Neuronal stem cell (in vitro differentiated cells): Measurements from ENCODE around the gene NEUROD2.

Experiments
- DNase-seq: peaks from one replicate; pipeline ENCODE4 v3.0.0-alpha.2; 2013; ENCODE audit warnings: low spot score
- H2AFZ ChIP-seq: one replicate; pipeline ENCODE4 v1.6.1; 2013; ENCODE audit warnings: mild to moderate bottlenecking, low read length, inconsistent platforms
- H2AK5ac ChIP-seq: 2 replicates; pipeline ENCODE4 v1.6.1; 2013; ENCODE audit warnings: low read depth, mild to moderate bottlenecking, inconsistent platforms, low read length, moderate library complexity, mixed read lengths
- H2BK120ac ChIP-seq: 2 replicates; pipeline ENCODE4 v1.6.1; 2013; ENCODE audit warnings: low read depth, mild to moderate bottlenecking, inconsistent platforms, low read length, moderate library complexity, mixed read lengths
- H2BK12ac ChIP-seq: one replicate; pipeline ENCODE4 v1.6.1; 2013; ENCODE audit warnings: low read length, inconsistent platforms
- H2BK15ac ChIP-seq: 2 replicates; pipeline ENCODE4 v1.6.1; 2013; ENCODE audit warnings: mild to moderate bottlenecking, low read length, inconsistent platforms, mixed read lengths
- H2BK5ac ChIP-seq: one replicate; pipeline ENCODE4 v1.6.1; 2013; ENCODE audit warnings: inconsistent platforms, mild to moderate bottlenecking, low read length, moderate library complexity
- H3K14ac ChIP-seq: one replicate; pipeline ENCODE4 v1.6.1; 2013; ENCODE audit warnings: low read length, inconsistent platforms
- H3K18ac ChIP-seq: 2 replicates; pipeline ENCODE4 v1.6.1; 2013; ENCODE audit warnings: low read length, inconsistent platforms
- H3K23ac ChIP-seq: 2 replicates; pipeline ENCODE4 v1.6.1; 2013; ENCODE audit warnings: low read depth, mild to moderate bottlenecking, mixed read lengths, low read length, inconsistent platforms; ENCODE audit not compliant: poor library complexity
- H3K27ac ChIP-seq: replicated peaks from 3 replicates; pipeline ENCODE4 v1.5.1; 2013; ENCODE audit warnings: low read length, inconsistent platforms
- H3K27me3 ChIP-seq, 3 experiments: 2 replicates each; pipeline ENCODE4 v1.6.1; 2013; ENCODE audit warnings: low read length in 3 of 3, mild to moderate bottlenecking in 2 of 3, inconsistent platforms in 1 of 3, low read depth in 1 of 3, mixed read lengths in 1 of 3, moderate library complexity in 1 of 3; ENCODE audit not compliant: control insufficient read depth in 3 of 3, insufficient read depth in 3 of 3
- H3K36me3 ChIP-seq, 2 donors: replicated peaks in 1 of 2; 2 replicates each; pipeline ENCODE4 v1.6.1; 2013; ENCODE audit warnings: low read length in 2 of 2; ENCODE audit not compliant: control insufficient read depth in 2 of 2, insufficient read depth in 2 of 2
- H3K4ac ChIP-seq: 2 replicates; pipeline ENCODE4 v1.6.1; 2013; ENCODE audit warnings: inconsistent platforms, mild to moderate bottlenecking, low read length, moderate library complexity
- H3K4me1 ChIP-seq, 2 donors: 1 replicate in 1 of 2; 2 replicates in 1 of 2; pipeline ENCODE4 v1.6.1; 2013; ENCODE audit warnings: low read length in 2 of 2, low read depth in 1 of 2; ENCODE audit not compliant: control insufficient read depth in 2 of 2, insufficient read depth in 1 of 2
- H3K4me2 ChIP-seq: one replicate; pipeline ENCODE4 v1.6.1; 2013; ENCODE audit warnings: mild to moderate bottlenecking, low read length, inconsistent platforms; ENCODE audit not compliant: insufficient read depth, poor library complexity, severe bottlenecking
- H3K4me3 ChIP-seq, 2 donors: 2 replicates each; pipeline ENCODE4 v1.5.1; 2013; ENCODE audit warnings: low read length in 2 of 2, mild to moderate bottlenecking in 2 of 2, inconsistent platforms in 1 of 2, moderate library complexity in 1 of 2
- H3K79me1 ChIP-seq: one replicate; pipeline ENCODE4 v1.6.1; 2013; ENCODE audit warnings: low read depth, mild to moderate bottlenecking, inconsistent platforms, low read length, moderate library complexity
- H3K9ac ChIP-seq: one replicate; pipeline ENCODE4 v1.6.1; 2013; ENCODE audit warnings: mild to moderate bottlenecking, low read depth, low read length, inconsistent platforms; ENCODE audit not compliant: poor library complexity
- H3K9me3 ChIP-seq, 2 donors: replicated peaks in 1 of 2; 2 replicates each; pipeline versions ENCODE3 to v1.6.1; 2013; ENCODE audit warnings: low read length in 2 of 2, mild to moderate bottlenecking in 2 of 2, inconsistent platforms in 1 of 2, low read depth in 1 of 2, mixed read lengths in 1 of 2, moderate library complexity in 1 of 2; ENCODE audit not compliant: control insufficient read depth in 2 of 2, insufficient read depth in 1 of 2
- H4K8ac ChIP-seq: one replicate; pipeline ENCODE4 v1.6.1; 2013; ENCODE audit warnings: low read depth, mild to moderate bottlenecking, inconsistent platforms, low read length, moderate library complexity
- H4K91ac ChIP-seq: one replicate; pipeline ENCODE4 v1.6.1; 2013; ENCODE audit warnings: low read length, low read depth, mild to moderate bottlenecking, inconsistent platforms; ENCODE audit not compliant: poor library complexity
- WGBS, 2 donors: extraction: QIAGEN DNeasy Blood & Tissue Kit; methylation state at CpG; one replicate each; pipeline ENCODE4 v1.1.7; 2013; ENCODE audit warnings: missing lambda C conversion rate in 2 of 2, mixed read lengths in 1 of 2; ENCODE audit not compliant: insufficient read length in 2 of 2, insufficient replicate concordance in 1 of 2; ENCODE audit errors: extremely low coverage in 2 of 2; 5-methylcytosine and 5-hydroxymethylcytosine counted together

The NEUROD2 gene

GRCh38 chr17:39648616-39649366 is 41.1 kb upstream of the NEUROD2 start:
- Histone ChIP-seq H3K9me3 (no peaks in the 10 kb centered on the region), H3K14ac (no peak overlapping the region), H2BK120ac (no peak overlapping the region), H4K91ac (no peak overlapping the region), H3K36me3 (peaks cover 0 to 2% of the 10 kb centered on the region in 2 donors), H3K23ac (no peak overlapping the region), H3K27ac (no peak overlapping the region), H4K8ac (no peak overlapping the region), H3K4me3 (no peak overlapping the region), H3K79me1 (peaks cover 9% of the 10 kb centered on the region), H3K4ac (no peak overlapping the region), H2BK5ac (no peak overlapping the region), H3K4me1 (peaks cover 21 to 23% of the 10 kb centered on the region in 2 donors), H2AK5ac (no peak overlapping the region), H3K9ac (no peak overlapping the region), H2BK15ac (no peak overlapping the region), H3K18ac (no peak overlapping the region), H3K4me2 (no peak overlapping the region), H2BK12ac (no peak overlapping the region), H2AFZ (no peak overlapping the region), H3K27me3 (no peaks in the 10 kb centered on the region)
- no CpG with 5 or more reads among the region's 15 CpGs for WGBS, 2 donors
- DNase-seq: no peak

GRCh38 chr17:39647256-39647655 is 39.5 kb upstream of the NEUROD2 start:
- Histone ChIP-seq H3K4me2 (no peak overlapping the region), H3K14ac (no peak overlapping the region), H3K4me3 (no peak overlapping the region), H3K4me1 (peaks cover 9 to 10% of the 10 kb centered on the region in 2 donors), H3K9ac (no peak overlapping the region), H3K27me3 (no peaks in the 10 kb centered on the region), H3K27ac (no peak overlapping the region), H3K36me3 (peaks cover 0 to 2% of the 10 kb centered on the region in 2 donors), H3K18ac (no peak overlapping the region), H2BK12ac (no peak overlapping the region), H2BK120ac (no peak overlapping the region), H2BK15ac (no peak overlapping the region), H3K23ac (no peak overlapping the region), H4K91ac (no peak overlapping the region), H2AFZ (no peak overlapping the region), H3K4ac (no peak overlapping the region), H2AK5ac (no peak overlapping the region), H3K9me3 (no peaks in the 10 kb centered on the region), H2BK5ac (no peak overlapping the region), H3K79me1 (peaks cover 10% of the 10 kb centered on the region), H4K8ac (no peak overlapping the region)
- no peak for DNase-seq
- WGBS, 2 donors: no CpG with 5 or more reads among the region's 5 CpGs

GRCh38 chr17:39643271-39643670 is 35.6 kb upstream of the NEUROD2 start:
- WGBS, 2 donors: no CpG with 5 or more reads among the region's 4 CpGs
- Histone ChIP-seq H3K4ac (no peak overlapping the region), H3K4me3 (no peak overlapping the region), H3K23ac (no peak overlapping the region), H4K91ac (no peak overlapping the region), H2BK120ac (no peak overlapping the region), H2BK12ac (no peak overlapping the region), H3K18ac (no peak overlapping the region), H3K79me1 (peaks cover 18% of the 10 kb centered on the region), H2AFZ (no peak overlapping the region), H4K8ac (no peak overlapping the region), H2BK15ac (no peak overlapping the region), H3K4me2 (no peak overlapping the region), H3K4me1 (peaks cover 9 to 18% of the 10 kb centered on the region in 2 donors), H2AK5ac (no peak overlapping the region), H2BK5ac (no peak overlapping the region), H3K9me3 (no peaks in the 10 kb centered on the region), H3K14ac (no peak overlapping the region), H3K9ac (no peak overlapping the region), H3K36me3 (no peaks in the 10 kb centered on the region), H3K27me3 (no peaks in the 10 kb centered on the region), H3K27ac (no peak overlapping the region)
- no peak for DNase-seq

- no peaks in the 10 kb centered on the region for H3K27me3 ChIP-seq
- no peak for DNase-seq
- peaks cover 18% of the 10 kb centered on the region for H3K79me1 ChIP-seq
- H3K36me3 ChIP-seq: no peaks in the 10 kb centered on the region
- H3K23ac ChIP-seq: no peak overlapping the region
- H3K9ac ChIP-seq: no peak overlapping the region
- WGBS, 2 donors: no CpG with 5 or more reads among the region's 9 CpGs
- no peak overlapping the region for H4K8ac ChIP-seq
- H3K4me1 ChIP-seq: peaks cover 9 to 23% of the 10 kb centered on the region in 2 donors
- no peak overlapping the region for H2AK5ac ChIP-seq
- no peaks in the 10 kb centered on the region for H3K9me3 ChIP-seq
- H2BK5ac ChIP-seq: no peak overlapping the region
- no peak overlapping the region for H4K91ac ChIP-seq
- no peak overlapping the region for H3K4me2 ChIP-seq
- H2BK15ac ChIP-seq: no peak overlapping the region
- H3K4ac ChIP-seq: peak overlapping the region; percentile 13
- H3K18ac ChIP-seq: no peak overlapping the region
- no peak overlapping the region for H3K14ac ChIP-seq
- no peak overlapping the region for H3K27ac ChIP-seq
- no peak overlapping the region for H2BK12ac ChIP-seq
- H3K4me3 ChIP-seq: no peak overlapping the region
- no peak overlapping the region for H2BK120ac ChIP-seq
- H2AFZ ChIP-seq: no peak overlapping the region
Measured at GRCh38 chr17:39642291-39643074, 34.8 kb upstream of the NEUROD2 start.
